ENCODE measurements around the gene FMNL2.

Gene FMNL2

GRCh38 chr2:152352616-152353015, 17.6 kb downstream of the FMNL2 start:
- H3K9me3 Mint-ChIP-seq: no peaks in the 10 kb centered on the region
- no peaks in the 10 kb centered on the region for H3K27me3 Mint-ChIP-seq
- H3K27ac Mint-ChIP-seq: no peak overlapping the region
- no peaks in the 10 kb centered on the region for H3K4me1 Mint-ChIP-seq (ENCODE audit: low read depth)
- H3K4me3 Mint-ChIP-seq: no peak overlapping the region
- no peaks in the 10 kb centered on the region for H3K36me3 Mint-ChIP-seq (ENCODE audit: low read depth)

DNA sequence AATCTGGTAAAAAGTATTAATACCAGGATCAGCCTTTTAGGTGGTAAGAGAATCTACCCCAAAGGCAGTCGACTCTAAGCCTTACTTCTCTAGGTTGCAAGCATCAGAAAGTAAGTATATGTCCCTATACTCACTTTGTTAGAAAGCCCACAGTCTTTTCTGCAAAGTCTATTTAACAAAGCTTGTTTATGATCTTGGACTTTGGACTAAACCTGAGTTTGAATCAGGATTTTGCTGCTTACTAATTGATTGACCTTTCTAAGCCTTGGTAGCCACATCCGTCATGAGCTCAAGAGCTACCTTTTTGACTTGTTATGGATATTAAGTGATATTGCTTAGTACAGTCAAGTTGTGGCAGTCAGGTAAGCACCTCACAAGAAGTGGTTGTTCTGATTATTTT, 18.4 kb downstream of the FMNL2 start:
- Mint-ChIP-seq H3K4me1 (ENCODE audit: low read depth) (no peaks in the 10 kb centered on the region), H3K4me3 (no peak overlapping the region), H3K27me3 (no peaks in the 10 kb centered on the region), H3K27ac (no peak overlapping the region), H3K9me3 (no peaks in the 10 kb centered on the region), H3K36me3 (ENCODE audit: low read depth) (no peaks in the 10 kb centered on the region)

DNA sequence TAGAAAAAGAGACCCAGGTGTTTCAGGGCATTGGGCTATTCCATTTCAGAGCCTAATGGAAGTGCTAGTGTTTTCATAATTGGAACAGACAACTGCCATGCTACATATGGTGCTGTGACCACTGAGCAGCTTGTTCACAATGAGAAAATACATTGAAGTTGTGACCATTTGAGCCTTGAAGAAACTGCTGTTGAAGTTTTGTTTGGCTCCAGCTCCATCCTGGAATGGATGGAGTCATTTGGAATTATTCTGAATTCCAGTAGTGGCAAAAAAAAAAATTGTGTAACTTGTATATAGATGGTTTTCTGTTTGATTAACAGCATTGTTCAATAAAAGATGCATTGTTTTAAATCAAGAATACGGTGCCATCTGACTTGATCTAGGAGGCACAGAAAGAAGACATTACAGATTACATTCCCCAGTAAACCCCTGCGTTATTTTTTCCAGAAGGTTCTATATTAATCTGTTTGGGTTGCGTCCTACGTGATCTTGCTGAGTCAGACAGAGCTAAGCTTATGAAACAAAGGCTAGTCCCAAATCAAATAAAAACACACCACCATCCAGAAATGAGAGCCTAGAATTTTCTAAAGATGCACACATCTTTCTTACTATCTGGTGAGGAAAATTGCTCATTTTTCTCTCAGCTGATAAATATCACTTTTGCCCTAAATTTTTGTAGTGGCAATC, 19.2 kb downstream of the FMNL2 start:
- Mint-ChIP-seq H3K4me1 (ENCODE audit: low read depth) (no peaks in the 10 kb centered on the region), H3K27ac (no peak overlapping the region), H3K27me3 (no peaks in the 10 kb centered on the region), H3K9me3 (no peaks in the 10 kb centered on the region), H3K4me3 (no peak overlapping the region), H3K36me3 (ENCODE audit: low read depth) (no peaks in the 10 kb centered on the region)

DNA sequence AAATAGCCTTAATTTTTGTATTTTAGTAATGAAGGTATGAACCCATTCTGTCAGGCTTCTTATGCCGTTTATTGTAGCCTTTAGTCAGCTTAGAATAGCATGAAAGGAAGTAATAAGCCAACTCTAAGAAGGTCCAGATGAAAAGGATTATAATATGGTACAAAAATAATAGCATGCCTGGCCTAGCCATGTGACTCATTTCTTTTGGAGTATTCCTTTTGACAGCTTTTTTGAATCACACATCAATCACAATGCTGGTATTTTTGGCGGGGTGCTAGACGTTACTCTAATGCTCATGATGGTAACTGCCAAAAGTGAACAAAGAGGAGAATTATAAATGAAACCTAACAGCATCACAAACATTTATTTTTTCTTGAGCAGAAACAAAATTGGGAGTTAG, 19.9 kb downstream of the FMNL2 start:
- Mint-ChIP-seq H3K27ac (no peak overlapping the region), H3K27me3 (no peaks in the 10 kb centered on the region), H3K36me3 (ENCODE audit: low read depth) (no peaks in the 10 kb centered on the region), H3K9me3 (no peaks in the 10 kb centered on the region), H3K4me3 (no peak overlapping the region), H3K4me1 (ENCODE audit: low read depth) (no peaks in the 10 kb centered on the region)

DNA sequence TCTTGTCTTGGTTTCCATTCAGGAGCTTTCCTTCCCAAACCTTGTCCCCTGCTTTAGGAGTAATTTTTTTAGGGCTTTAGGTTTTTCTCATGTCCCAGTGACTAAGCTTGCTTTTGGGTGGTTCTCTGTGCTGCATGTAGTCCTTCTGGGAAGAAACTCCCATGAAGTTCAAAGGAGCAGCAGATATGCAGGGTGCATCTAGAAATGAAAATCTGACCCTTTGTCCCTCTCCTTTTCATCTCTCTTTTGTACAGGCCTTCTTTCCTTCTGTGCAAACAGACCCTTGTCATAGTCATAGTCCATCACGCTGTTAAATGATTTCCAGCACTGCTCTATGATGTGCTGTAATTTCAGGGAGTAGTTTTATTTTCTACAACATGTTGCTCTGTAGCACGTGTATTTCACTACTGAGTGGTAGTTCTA, 20.4 kb downstream of the FMNL2 start:
- Mint-ChIP-seq H3K27ac (no peak overlapping the region), H3K36me3 (ENCODE audit: low read depth) (no peaks in the 10 kb centered on the region), H3K27me3 (no peaks in the 10 kb centered on the region), H3K4me3 (no peak overlapping the region), H3K9me3 (no peaks in the 10 kb centered on the region), H3K4me1 (ENCODE audit: low read depth) (no peaks in the 10 kb centered on the region)

DNA sequence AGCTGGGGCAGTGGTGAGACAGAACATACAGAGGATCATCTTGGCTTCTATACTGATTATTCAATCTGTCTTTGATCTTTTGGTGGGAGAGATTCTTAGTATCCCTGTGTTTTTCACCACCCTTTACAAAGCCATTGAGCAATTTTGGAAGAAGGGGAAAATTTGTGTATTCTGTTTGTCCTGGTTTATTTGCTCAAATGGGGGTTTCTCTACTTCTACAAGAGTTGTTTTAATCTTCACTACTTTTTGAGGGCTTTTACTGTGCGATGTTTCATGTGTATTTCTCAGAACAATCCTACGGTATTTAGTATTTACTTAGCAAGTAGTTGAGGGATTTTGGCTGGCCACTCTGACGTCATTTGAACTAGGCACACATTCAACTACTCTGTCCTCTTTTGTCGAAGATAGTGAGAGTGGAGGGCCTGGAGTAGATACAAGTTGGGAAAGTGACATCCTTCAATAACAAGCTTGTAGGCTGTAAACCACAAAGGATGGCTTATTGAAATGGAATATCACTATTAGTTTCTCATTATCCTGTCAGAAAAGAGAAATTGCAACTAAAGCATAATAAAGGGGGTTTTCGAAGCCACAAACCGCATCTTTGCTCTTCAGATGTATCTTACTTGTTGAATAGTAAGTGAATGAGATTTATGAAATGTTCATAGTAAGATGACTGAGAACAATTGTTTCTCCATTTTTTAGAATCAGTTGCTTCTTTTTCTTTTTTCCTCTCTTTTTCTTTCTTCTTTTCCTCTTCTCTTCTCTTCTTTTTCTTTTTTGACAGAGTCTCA, 24.8 kb downstream of the FMNL2 start:
- no peaks in the 10 kb centered on the region for H3K36me3 Mint-ChIP-seq (ENCODE audit: low read depth)
- H3K4me3 Mint-ChIP-seq: no peak overlapping the region
- no peaks in the 10 kb centered on the region for H3K9me3 Mint-ChIP-seq
- H3K4me1 Mint-ChIP-seq (ENCODE audit: low read depth): no peaks in the 10 kb centered on the region
- H3K27ac Mint-ChIP-seq: no peak overlapping the region
- H3K27me3 Mint-ChIP-seq: peaks cover 7% of the 10 kb centered on the region

GRCh38 chr2:152363936-152364335, 29.0 kb downstream of the FMNL2 start:
- no peaks in the 10 kb centered on the region for H3K36me3 Mint-ChIP-seq (ENCODE audit: low read depth)
- H3K4me3 Mint-ChIP-seq: no peak overlapping the region

DNA sequence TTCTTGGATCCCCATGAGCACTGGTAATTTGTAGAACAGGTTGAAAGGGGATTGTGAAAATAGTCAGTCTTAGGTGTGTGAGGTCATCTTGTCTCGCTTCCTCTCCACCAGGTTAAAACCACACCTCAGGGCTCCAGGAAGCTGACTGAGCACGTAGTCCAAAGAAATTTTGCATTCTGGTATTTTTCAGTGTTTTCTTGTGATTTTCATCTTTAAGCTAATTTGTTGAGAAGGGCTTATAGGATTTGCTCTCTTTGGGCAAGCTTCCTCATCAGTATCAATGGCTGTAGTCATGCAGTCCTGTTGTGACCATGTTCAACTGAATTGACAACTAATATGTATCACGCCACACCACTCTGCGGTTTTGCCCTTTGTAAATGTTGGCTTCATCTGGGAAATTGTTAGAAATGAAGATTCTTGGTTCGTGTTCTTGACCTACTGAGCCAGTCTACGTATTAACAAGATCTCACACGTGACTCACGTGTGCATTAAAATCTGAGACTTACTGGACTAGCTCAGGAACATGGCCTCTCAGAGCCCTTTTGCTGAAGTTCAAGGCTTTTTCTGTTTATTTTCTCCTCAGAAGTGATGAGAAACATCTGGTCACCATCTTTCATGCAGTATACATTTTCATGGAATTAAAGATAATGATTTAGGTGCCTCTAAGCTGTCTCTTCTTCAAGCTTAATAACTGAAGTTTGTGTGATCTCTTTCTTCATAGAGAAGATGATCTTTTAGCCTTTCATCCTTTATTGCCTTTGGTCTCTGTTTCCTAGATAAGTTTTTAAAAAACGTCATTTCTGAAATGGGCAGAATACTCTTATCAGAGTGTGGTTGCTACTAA, 32.8 kb downstream of the FMNL2 start:
- H3K4me1 Mint-ChIP-seq (ENCODE audit: low read depth): no peaks in the 10 kb centered on the region
- no peak overlapping the region for H3K4me3 Mint-ChIP-seq
- H3K36me3 Mint-ChIP-seq (ENCODE audit: low read depth): no peaks in the 10 kb centered on the region
- H3K9me3 Mint-ChIP-seq: no peaks in the 10 kb centered on the region
- peaks cover 15% of the 10 kb centered on the region for H3K27me3 Mint-ChIP-seq
- H3K27ac Mint-ChIP-seq: no peak overlapping the region

More at GRCh38 chr2:152363936-152364335, 29.0 kb downstream of the FMNL2 start:
- Mint-ChIP-seq H3K9me3 (no peaks in the 10 kb centered on the region), H3K4me1 (ENCODE audit: low read depth) (no peaks in the 10 kb centered on the region), H3K27me3 (peaks cover 15% of the 10 kb centered on the region), H3K27ac (no peak overlapping the region)

DNA sequence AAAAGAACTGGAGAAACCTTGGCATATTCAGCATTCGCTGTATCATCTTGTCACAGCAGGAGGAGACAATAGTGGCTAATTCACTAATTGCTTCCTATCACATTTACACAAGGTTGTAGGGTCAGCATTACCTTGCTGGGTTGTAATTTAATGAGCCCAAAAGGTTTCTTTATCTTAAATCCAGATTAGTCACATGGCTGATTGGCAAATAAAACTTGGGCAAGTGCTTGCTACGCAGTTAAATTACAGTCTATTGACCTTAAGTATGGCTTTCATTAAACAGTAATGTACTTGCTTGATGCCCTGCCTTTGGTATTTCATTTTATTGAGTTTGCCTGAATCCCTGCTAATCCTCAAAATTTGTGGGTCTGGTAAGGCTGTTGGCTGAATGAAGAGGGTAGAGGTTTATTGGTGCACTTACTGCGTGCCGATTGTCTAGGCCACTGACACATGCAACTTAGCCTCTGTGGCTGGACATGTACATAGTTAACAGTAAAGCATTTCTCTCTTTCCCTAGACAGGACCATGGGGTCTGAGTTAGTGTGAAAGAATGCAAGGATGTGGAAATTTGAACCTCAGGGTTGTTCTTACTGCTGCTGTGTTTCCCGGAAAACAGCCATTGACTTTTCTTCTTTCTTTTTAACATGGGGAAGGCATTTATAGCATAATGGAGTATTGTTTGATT, 34.3 kb downstream of the FMNL2 start:
- H3K4me1 Mint-ChIP-seq (ENCODE audit: low read depth): no peaks in the 10 kb centered on the region
- H3K4me3 Mint-ChIP-seq: no peak overlapping the region
- H3K27me3 Mint-ChIP-seq: peaks cover 15% of the 10 kb centered on the region
- no peak overlapping the region for H3K27ac Mint-ChIP-seq
- H3K36me3 Mint-ChIP-seq (ENCODE audit: low read depth): no peaks in the 10 kb centered on the region
- no peaks in the 10 kb centered on the region for H3K9me3 Mint-ChIP-seq

GRCh38 chr2:152370783-152371182, 35.8 kb downstream of the FMNL2 start:
- no peak overlapping the region for H3K4me3 Mint-ChIP-seq
- H3K36me3 Mint-ChIP-seq (ENCODE audit: low read depth): no peaks in the 10 kb centered on the region
- H3K27me3 Mint-ChIP-seq: peaks cover 13% of the 10 kb centered on the region
- H3K27ac Mint-ChIP-seq: no peak overlapping the region
- no peaks in the 10 kb centered on the region for H3K4me1 Mint-ChIP-seq (ENCODE audit: low read depth)
- no peaks in the 10 kb centered on the region for H3K9me3 Mint-ChIP-seq

DNA sequence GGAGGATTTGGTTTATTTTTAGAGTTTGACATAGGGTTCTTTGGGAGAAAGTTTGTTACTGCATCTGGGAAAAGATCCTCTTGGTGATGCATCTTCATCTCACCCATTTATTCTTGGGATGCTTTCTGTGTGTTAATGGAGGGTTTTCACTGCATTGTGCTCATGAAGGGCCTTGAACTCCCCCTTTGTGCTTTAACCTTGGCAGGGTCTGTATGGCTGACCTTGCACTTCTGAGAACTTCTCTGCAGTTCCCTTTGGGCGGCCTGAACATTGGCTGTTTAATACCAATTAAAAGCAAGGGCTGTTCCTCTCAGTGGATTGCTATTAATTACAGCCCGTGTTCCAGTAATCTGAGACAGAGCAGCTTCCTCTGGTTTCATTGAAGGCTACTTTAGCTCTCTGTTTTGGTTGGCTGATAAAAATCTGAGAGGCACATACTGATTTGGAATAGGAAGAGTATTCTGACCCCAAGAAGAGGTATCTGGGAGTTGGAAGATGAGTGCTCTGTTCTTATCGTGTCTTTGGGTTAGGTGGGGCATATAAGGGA, 37.5 kb downstream of the FMNL2 start:
- Mint-ChIP-seq H3K4me3 (no peak overlapping the region), H3K27ac (no peak overlapping the region), H3K9me3 (no peaks in the 10 kb centered on the region), H3K36me3 (ENCODE audit: low read depth) (no peaks in the 10 kb centered on the region), H3K4me1 (ENCODE audit: low read depth) (no peaks in the 10 kb centered on the region), H3K27me3 (peaks cover 12% of the 10 kb centered on the region)

- Mint-ChIP-seq H3K4me3 (no peak overlapping the region), H3K27ac (no peak overlapping the region), H3K36me3 (ENCODE audit: low read depth) (no peaks in the 10 kb centered on the region), H3K27me3 (peaks cover 15% of the 10 kb centered on the region), H3K9me3 (no peaks in the 10 kb centered on the region), H3K4me1 (ENCODE audit: low read depth) (no peaks in the 10 kb centered on the region)
These were observed 40.2 kb downstream of the FMNL2 start for GRCh38 chr2:152375174-152375573.

DNA sequence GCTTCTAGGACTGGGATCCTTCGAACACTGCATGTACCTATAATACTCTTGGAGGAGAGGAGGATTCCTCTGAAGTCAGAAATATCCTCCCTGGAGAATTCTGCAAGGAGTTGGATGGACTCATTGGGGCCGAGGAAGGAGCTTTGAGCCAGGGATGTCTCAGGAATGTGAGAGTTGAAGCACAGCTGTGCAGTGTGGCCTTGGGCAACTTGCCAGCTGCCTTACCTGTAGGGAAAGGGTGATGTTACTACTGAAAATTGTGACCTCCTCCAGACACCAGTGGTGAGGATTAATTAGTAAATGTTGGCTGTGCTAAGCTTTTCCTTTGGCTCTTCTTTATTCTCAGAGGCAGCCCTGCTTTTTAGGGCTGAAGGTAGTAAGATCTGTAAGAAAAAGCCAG, 41.4 kb downstream of the FMNL2 start:
- Mint-ChIP-seq H3K4me1 (ENCODE audit: low read depth) (no peaks in the 10 kb centered on the region), H3K4me3 (no peak overlapping the region), H3K9me3 (no peaks in the 10 kb centered on the region), H3K27me3 (peaks cover 15% of the 10 kb centered on the region), H3K27ac (no peak overlapping the region), H3K36me3 (ENCODE audit: low read depth) (no peaks in the 10 kb centered on the region)

- Mint-ChIP-seq H3K9me3 (no peaks in the 10 kb centered on the region), H3K36me3 (ENCODE audit: low read depth) (no peaks in the 10 kb centered on the region), H3K27ac (no peak overlapping the region), H3K4me3 (no peak overlapping the region), H3K4me1 (ENCODE audit: low read depth) (no peaks in the 10 kb centered on the region), H3K27me3 (peaks cover 15% of the 10 kb centered on the region)
These were observed 42.0 kb downstream of the FMNL2 start for GRCh38 chr2:152376968-152377367.
